HG03139 (cell line): ENCODE measurements around the gene NRCAM.

Source experiments
- ATAC-seq: cut with Tn5 transposase; IDR thresholded peaks from one replicate; pipeline ENCODE4 v1.9.1; 2021; ENCODE audit not compliant: unreplicated experiment

NRCAM gene

DNA sequence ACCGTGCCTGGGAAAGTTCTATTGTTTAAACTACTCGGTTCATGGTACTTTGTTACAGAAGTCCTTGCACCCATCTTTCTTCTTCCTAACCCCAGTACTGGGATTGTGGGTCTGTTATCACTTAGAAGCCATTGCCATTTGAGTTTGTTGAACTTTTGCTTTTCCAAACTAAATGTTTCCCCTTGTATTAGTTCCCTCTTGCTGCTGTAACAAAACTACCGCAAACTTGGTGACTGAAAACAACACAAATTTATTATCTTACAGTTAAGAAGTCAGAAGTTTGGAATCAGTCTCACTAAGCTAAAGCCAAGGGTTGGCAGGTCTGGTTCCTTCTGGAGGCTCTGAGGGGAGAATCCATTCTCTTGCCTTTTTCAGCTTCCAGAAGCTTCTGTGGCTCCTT lies 319.2 kb downstream of the NRCAM start:
- ATAC-seq: no peak

DNA sequence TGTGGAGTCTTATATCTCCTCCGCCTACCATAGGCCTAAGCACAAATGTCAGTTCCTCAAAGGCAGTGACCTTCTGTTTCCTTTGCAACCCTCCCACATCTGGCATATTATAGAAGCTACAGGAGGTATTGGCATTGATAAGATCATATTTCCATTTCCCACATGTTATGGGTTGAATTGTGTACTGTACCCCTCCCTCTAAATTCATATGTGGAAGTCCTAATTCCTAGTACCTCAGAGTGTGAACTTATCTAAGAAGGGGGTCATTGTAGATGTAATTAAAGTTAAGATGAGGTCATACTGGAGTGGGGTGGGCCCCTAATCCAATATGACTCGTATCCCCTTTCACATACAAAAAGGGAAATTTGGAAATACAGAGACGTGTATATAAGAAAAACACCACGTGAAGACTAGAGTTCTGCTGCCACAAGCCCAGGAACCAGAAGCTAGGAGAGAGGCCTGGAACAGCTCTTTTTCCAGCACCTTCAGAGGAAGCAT lies 320.0 kb downstream of the NRCAM start:
- ATAC-seq: no peak

DNA sequence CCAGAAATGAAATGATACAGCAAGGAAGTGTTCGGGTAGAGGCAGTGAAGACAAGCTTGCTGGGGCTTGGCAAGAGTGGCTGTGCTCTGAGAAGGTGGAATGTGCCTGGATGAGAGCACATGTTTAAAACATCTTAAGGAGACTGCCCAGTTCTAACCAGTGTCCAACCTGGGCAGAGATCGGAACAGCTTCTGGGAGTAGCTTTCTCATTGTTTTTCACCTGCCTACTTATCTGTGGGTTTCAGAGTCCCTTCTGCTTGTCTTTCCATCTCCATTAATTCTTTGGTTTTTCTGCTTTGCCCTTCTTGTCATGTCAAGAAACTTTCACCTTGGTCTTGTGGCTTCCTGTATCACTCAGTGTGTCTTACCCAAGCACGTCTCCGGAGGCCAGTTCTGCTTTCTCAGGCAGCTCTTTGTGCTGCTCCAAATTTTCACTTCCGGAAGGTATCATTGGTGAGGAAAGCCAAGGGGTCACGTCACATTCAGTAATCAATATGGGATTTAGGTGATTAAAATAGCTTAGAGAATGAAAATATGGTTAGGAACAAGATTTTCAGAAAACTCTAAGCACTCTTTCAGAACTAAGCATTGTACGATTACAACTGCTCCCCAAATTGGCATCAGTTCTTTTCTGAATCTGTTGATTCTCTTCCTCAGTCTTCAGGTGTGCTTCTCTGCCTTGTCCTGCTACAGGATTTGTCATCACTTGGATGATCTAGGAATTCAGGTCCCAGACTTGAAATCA lies 320.6 kb downstream of the NRCAM start:
- peak; percentile 97 for ATAC-seq

DNA sequence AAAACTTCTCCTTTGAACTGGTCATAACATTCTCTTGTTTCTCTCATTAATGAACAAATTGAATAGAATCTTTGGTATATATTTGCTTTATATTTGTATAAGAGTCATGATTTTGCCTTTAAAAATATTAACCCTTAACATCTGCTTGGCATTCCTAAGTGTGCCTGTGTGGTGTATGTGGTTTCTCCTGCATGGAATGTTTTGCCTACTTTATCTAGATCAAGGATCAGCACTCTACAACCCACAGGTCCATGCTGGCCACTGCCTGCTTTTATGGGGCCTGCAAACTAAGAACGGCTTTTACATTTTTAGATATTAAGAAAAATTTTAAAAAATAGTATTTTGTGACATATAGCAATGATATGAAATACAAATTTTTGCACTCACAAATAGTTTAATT lies 321.8 kb downstream of the NRCAM start:
- ATAC-seq: no peak

DNA sequence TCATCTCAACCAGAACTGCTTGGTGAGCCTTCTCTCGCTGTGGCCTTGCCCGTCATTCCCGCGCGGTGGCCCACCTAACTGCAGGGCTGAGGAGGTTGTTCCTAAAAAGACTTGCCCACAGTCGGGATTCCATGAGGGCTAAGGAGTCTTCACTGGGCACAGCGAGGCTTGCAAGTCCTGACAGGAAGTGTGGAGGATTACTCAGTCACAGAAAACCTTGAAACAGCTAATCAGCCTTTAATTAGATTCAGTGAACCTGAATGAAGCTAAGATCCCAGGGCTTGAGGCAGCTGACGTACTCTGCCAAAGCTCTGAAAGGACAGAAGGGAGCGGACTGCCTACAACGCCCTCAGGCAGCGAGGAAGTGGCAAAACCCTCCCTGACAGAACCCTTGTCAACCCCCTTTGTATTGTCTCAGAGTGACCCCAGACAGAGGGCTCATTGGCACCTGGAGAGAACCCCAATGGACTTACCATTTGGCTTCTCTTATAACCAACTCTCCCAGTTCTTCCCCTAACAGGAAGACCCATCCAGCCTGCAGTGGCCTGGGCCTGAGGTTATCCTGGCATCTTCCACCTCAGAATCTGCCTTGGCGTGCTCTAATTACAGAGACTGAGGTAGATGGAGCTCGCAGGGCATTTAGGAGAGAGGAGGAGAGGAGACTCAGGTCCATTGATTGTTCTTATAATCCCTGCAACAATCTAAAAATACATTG lies 323.5 kb downstream of the NRCAM start:
- ATAC-seq: no peak

DNA sequence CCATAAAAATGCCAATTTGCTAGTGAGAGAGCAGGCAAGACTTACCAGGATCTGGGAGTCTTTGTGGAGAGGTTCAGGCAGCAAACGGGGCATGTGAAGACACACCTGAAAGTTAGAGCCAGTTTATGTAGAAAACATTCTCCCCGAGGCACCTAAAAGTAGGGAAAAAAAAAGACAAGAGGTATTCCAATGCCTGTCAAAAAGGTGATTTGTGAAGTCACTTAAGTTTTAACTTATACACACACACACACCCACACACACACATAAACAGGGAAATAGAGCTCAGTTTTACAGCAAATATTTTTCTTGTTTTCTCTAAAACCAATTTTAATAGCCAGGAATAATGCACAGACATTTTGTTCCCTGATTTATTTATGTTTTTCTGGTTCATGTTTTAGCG lies 326.0 kb downstream of the NRCAM start, which contains the start of gene LAMB4:
Gene LAMB4 (minus strand): TSS at position 101 of the 400 bp plus-strand sequence. CDS start 7,197 bp downstream, outside the sequence.
- no peak for ATAC-seq

DNA sequence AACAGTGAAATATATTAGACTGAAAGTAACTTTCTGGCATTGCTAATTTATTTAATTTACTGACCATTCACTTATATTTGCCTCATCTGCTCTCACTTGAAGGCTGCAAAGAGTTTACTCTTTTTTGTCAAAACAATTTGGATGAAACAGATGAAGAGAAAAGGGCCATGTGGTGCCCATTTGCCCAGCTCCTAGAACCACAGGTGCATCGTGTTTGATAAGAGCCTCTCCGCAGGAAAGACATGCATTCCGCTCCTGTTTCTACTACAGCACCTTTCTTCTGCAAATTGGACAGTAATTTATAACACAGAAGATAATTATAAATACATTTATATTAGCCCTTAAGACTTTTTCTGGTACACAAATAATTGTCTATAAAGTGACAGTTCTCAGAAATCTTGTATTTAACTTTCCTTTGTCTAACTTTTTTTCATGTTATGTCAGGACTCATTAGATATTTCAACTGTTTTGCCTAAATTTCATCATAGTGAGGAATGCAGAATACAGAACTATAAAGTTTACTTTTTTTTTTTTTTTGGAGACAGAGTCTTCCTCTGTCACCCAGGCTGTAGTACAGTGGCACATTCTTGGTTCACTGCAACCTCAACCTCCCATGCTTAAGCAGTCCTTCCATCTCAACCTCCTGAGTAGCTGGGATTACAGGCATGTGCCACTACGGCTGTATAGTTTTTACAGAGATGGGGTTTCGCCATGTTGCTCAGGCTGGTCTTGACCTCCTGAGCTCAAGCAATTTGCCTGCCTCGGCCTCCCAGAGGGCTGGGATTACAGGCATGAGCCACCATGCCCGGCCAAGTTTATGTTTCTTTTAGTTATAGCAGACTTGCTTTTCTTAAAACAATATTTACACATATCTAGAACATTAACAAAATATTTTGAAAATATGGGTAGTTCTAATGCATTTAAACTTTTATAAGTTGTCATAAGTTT lies 326.9 kb downstream of the NRCAM start:
- ATAC-seq: no peak

DNA sequence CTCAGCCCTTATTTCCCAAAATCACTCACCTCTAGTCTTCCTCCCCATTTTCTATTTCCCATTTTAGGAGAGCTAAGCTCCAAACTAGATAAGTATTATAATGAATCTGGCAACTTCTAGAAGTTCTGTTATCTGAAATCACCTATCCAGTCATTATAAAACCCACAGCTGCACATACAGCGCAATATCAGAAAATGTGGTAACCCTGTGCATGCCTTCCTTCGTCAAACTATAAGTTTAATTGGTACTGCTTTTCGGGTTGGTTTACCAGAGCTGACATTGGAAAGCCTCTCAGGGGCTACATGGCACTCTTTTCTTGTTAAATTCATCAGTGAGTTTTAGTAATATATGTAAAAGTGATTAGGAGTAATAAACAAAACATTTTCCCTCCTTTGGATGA lies 327.7 kb downstream of the NRCAM start:
- no peak for ATAC-seq

DNA sequence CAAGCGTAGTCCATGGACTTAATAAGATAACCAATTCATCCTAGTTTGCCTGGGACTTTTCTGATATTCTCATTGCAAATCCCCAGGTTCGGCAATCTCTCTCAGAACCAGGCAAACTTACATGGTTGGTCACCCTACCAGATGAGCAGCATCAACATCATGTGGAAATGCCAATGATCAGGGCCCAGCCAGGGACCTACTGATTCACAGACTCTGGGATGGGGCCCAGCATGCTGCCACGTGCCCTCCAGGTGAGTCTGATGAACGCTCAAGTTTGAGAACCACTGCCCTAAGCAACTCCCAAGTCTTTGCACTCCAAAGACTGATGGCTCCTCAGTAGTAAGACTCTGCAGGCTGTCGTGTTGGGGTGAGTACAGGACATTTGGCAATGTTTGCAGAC lies 328.8 kb downstream of the NRCAM start:
- no peak for ATAC-seq

DNA sequence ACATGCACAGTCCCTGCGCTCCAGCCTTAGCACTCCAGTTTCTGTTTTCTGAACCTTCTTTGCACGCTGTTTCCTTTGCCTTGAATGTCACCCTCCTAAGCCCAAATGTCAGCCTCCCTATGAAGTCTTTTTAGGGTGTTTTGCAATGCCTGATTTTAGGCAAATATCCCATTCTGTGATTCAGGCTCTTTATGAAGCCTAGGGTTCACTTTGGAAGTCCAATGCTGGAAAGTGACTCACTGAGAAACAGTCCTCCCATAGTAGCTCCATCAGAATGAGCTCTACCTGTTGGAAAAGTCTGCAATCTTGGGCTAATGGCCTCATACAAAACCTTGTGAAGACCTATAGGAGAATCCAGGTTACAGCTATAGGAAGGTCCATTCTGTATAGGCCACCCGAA lies 331.4 kb downstream of the NRCAM start:
- ATAC-seq: no peak

DNA sequence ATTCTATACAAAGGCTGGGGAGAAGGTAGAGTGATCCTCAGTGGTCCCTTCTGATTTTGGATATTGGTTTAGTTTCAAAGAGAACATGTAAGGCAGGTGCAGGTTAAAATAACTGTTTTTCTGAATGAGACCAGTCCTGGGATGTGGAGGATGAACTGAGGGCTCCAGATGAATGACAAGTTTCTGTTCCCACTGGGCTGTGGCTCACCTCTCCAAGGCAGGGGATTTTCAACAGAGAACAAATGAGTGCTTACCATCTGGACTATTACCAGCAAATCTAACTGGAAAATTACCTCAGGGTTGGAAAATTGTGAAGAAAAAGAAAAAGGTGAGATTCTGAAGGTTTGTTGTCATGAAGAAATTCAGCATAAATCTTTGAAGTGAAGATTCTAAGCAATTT lies 334.1 kb downstream of the NRCAM start:
- no peak for ATAC-seq

DNA sequence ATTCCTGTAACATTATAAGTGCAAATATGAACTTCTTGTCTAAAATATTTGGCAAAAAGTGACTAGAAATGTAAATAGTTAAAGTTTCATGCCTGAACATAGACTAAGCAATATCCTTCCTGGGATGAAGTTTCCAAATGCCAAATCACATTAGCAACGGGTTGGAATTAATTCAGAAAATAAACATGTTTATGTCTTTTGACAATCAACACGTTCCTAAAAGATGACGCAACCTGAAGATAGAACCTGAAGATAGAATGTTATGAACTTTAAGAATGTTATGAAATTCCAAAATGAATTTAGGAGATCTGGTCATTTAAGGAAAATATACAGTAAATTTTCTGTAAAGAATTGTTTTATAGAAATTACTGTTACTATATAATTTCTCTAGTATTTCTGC lies 335.3 kb downstream of the NRCAM start:
- ATAC-seq: no peak

DNA sequence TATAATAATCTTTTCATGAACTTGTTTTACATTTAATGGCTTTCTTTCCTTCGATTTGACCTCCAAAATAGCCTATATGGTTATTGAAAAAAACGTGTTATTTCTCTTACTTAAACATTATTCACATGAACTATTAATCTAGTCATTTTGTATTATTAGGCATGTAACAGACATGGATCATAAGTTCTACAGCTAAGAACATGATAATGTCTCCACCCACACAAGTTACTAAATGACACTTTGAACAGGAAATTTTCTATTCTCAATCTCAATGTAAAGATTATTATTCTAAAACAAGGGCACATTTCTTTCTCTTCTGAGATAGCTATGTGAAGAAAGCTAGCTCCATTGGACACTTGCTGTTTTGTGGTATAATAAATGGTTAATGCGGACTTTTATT lies 336.0 kb downstream of the NRCAM start:
- no peak for ATAC-seq

DNA sequence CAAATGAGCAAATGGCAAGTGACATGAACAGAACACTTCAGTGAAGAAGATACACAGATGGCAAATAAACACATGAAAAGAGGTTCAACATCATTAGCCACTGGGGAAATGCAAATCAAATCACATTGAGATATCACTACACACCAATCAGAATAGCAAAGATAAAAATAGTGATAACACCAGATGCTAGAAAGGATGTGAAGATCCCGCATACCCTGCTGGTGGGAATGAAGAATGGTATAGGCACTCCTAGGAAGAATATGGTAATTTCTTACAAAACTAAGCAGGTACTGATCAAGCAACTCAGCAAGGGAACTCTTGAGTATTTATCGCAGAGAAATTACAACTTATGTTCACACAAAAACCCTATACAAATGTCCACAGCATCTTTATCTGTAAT lies 337.3 kb downstream of the NRCAM start:
- ATAC-seq: no peak

DNA sequence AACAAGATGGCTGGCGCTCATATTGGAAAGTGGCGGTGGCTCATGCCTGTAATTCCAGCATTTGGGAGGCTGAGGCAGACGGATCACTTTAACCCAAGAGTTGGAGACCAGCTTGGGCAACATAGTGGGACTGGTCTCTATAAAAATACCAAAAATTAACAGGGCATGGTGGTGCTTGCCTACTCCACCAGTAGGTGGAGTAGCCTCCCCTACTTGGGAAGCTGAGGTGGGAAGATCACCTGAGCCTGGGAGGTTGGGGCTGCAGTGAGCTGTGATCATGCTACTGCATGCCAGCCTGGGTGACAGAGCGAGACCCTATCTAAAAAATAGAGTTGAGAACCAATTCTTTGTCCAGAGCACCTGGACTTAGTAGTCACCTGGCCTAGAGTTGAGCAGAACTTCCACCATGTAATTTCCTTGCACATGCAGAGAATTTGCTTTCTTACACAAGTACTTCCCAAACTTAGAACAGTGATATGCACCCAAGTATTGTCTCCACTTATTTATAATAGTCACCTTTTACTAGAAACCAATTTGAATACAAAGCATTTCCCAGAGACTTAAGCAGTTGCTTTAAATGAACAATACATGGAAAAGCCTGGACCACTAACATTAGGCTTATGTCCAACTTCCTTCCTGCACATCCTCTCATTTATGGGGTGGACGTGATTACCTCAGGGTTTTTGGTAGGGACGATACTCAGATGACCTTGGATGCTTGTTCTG lies 342.0 kb downstream of the NRCAM start:
- peak; percentile 80 for ATAC-seq

DNA sequence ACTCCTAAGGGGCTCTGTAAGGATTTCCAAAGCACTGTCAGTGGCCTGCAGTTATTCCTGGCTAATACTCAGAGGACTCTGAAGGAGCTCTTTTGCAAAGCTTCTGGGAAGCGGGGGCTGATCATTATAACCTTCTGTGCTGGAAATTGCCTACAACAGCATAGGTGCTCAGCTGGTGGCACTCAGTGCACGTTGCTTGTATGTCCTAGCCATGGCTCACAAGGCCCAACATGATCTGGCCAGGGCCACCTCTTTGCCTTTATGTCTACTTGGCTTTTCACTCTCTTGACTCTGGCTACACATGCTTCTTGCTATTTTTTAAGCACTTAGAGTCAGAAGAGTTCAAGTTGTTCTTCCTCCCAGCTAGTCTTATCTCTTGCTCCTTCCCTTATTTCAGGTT lies 343.6 kb downstream of the NRCAM start:
- ATAC-seq: no peak

DNA sequence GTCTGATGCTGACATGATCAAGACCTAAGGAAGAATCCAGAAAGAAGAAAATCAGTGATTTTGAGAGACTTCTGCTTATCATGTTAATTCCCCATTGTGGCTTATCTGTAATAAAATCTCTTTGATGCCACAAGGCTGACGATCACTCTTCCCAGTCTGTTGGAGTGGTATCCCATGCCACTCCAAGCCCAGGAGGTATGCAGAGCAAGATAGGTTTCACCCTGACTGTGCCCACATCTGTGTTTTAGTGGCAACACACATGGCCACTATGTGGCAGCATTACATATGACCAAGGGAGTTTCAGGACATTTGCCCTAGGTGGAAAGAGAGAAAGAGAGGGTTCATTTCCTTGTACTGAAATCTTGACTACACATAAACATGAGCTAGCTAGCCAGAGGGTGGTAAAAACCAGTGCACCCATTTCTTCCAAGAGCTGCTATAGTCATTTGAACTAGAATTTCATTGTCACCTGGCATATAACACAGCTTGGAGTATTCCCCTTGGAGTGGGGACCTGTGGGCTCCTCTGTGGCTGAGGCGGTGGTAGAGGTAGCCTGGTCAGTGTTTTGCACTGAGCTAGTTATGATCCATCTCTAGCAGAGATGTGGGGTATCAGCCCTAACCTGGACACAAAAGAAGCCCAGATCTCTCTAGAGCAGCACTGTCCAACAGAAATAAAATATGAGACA lies 346.9 kb downstream of the NRCAM start:
- ATAC-seq: no peak

DNA sequence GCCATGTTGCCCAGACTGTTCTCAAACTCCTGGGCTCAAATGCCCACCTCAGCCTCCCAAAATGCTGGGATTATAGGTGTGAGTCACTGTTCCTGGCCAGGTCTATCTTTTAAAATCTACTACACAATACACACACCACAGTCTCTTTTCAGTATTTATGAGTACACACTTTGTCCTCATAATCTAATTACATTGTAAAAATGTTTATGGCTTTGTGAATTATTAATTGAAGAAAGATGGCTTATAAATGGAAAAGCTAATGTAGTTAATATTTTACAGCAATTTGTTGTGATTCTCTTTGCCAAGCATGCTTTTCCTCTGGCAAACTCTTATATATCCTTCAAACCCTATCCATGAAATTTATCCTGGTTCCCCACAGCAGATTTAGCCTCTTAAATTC lies 348.1 kb downstream of the NRCAM start:
- ATAC-seq: no peak

DNA sequence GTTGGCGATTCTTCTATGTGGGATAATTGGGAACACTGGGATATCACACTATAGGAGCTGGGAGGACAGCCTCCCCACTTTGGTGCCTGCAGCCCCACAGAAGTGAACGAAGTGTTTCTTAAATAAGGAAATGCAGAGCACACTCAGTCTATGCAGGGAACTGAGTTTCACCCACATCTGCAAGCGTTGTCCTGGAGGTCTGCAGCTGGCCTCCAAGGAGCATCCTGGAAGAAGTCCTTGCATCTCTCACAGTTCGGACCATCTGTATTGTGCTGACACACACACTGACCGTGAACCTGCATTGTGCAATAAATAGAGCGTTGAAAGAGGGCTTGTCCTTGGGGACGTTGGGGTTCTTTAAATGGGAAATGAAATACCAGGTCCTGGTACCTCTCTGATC lies 351.9 kb downstream of the NRCAM start:
- ATAC-seq: no peak
